ENCODE data around the gene CEL.

CEL gene

DNA sequence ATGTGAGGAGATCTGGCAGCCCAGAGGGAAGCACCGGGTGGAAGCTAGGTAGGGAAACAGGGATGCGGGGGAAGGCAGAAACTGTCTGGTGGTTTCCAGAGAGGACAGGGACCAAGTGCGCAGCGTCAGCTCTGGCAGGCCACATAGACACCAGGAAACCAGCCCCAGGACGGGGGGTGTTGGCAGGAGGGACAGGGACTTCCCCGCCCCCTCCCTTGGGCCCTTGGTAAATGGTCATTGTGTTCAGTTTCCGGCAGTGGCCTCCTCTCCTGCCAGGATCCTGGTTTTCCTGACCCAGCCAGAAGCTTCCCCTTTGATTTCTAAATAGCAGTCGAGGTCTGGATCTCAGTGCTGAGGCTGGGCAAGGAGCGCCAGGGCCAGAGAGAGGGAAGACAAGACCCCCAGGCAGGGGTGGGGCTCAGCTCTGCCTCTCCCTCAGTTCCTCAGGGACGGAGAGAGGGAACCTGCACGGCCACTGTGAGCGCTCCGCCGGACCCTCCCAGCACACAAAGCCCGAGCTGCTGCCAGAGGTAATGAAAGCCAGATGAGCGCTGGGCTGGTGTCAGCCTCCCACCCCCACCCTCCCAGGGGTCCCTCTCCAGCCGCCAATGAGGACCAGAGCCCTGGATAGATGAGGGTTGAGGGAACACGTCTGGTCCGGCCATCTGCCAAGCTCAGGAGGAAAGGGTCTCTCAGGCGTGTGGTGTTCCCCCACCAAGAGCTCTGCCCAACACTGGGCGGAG, 57.5 kb downstream of the CEL start:
- no peak for DNase-seq

GRCh38 chr9:133119846-133120500, 58.2 kb downstream of the CEL start:
- no peak for DNase-seq

- no peak for DNase-seq
Measured at GRCh38 chr9:133120501-133121197, 58.9 kb downstream of the CEL start.
